ENCODE data around the gene ARHGAP4.

The ARHGAP4 gene

GRCh38 chrX:153925739-153926551 lies at the start of gene ARHGAP4:
TSS of gene ARHGAP4 (minus strand) at chrX:153926264. CDS start at chrX:153926202, 62 bp downstream.
- no peak for DNase-seq

GRCh38 chrX:153974726-153975286 lies 48.7 kb upstream of the ARHGAP4 start:
- DNase-seq = no peak

GRCh38 chrX:153974003-153974725 lies 48.1 kb upstream of the ARHGAP4 start:
- no peak for DNase-seq

GRCh38 chrX:153973127-153974002 lies 47.3 kb upstream of the ARHGAP4 start:
- DNase-seq = no peak

GRCh38 chrX:153972368-153973126 lies 46.5 kb upstream of the ARHGAP4 start, which contains the start of gene TMEM187:
TSS of gene TMEM187 (plus strand) at chrX:153972754. CDS start at chrX:153982063, 9,309 bp downstream.
- DNase-seq = peak; percentile 68

GRCh38 chrX:153971450-153972367 lies 45.6 kb upstream of the ARHGAP4 start, which contains the start of gene HCFC1:
TSS of gene HCFC1 (minus strand) at chrX:153971818. CDS start at chrX:153970840, 978 bp downstream.
- DNase-seq = peak; percentile 77

- peak; percentile 75 for DNase-seq
These were observed 45.0 kb upstream of the ARHGAP4 start for GRCh38 chrX:153971124-153971449.

GRCh38 chrX:153970357-153971123 lies 44.5 kb upstream of the ARHGAP4 start:
- no peak for DNase-seq

GRCh38 chrX:153969904-153970356 lies 43.9 kb upstream of the ARHGAP4 start:
- no peak for DNase-seq

GRCh38 chrX:153969125-153969903 lies 43.2 kb upstream of the ARHGAP4 start:
- DNase-seq = no peak

GRCh38 chrX:153968754-153969124 lies 42.7 kb upstream of the ARHGAP4 start:
- no peak for DNase-seq

GRCh38 chrX:153968255-153968654 lies 42.2 kb upstream of the ARHGAP4 start:
- DNase-seq = no peak

- no peak for DNase-seq
These were observed 41.6 kb upstream of the ARHGAP4 start for GRCh38 chrX:153967536-153968224.

GRCh38 chrX:153966841-153967535 lies 40.9 kb upstream of the ARHGAP4 start:
- DNase-seq = peak; percentile 48

- DNase-seq = no peak
These were observed 40.2 kb upstream of the ARHGAP4 start for GRCh38 chrX:153966283-153966688.

GRCh38 chrX:153965406-153965805 lies 39.3 kb upstream of the ARHGAP4 start:
- no peak for DNase-seq

- no peak for DNase-seq
These were observed 38.0 kb upstream of the ARHGAP4 start for GRCh38 chrX:153964105-153964504.

GRCh38 chrX:153963546-153963945 lies 37.5 kb upstream of the ARHGAP4 start:
- DNase-seq = no peak
